ENCODE data around the gene PNPLA7. TPM values are rescaled to one million over a fixed set of nuclear protein-coding genes. Genes with fewer than 3 reads are reported as not detected.
A peak's percentile ranks its signal among the peaks of the same experiment; 100 is the strongest.
"Not testable (repeated sequence)": the region's sequence is repeated elsewhere in the genome, so short reads cannot be mapped to it uniquely, and the experiment has no call there.

Gene PNPLA7
- total RNA-seq, 1 donor from 2014 or later, result 16.2 TPM

GRCh38 chr9:137412431-137412830 is 137.8 kb downstream of the PNPLA7 start:
- Histone ChIP-seq H3K27ac (peak overlapping the region; percentile 72), H3K27me3 (no peaks in the 10 kb centered on the region), H3K4me1 (peaks cover 30% of the 10 kb centered on the region), H3K9me3 (no peaks in the 10 kb centered on the region), H3K4me3 (no peak overlapping the region), H3K36me3 (no peaks in the 10 kb centered on the region)
- intact Hi-C loops (cut with DNase I), result loop anchor here (10.0 kb wide), 1 partner anchor 248 kb away; no protein-coding TSS in a partner anchor
- DNase-seq (ENCODE audit: extremely low spot score in 2 of 2), result no peak
- TF ChIP-seq POLR2A (IDR thresholded peaks at IDR 0.05), result no peak
- no peak for TF ChIP-seq CTCF (IDR thresholded peaks at IDR 0.05)
- no peak for TF ChIP-seq POLR2AphosphoS5 (IDR thresholded peaks at IDR 0.05; ENCODE audit: insufficient read depth in 1 of 2, low read depth in 1 of 2)

DNA sequence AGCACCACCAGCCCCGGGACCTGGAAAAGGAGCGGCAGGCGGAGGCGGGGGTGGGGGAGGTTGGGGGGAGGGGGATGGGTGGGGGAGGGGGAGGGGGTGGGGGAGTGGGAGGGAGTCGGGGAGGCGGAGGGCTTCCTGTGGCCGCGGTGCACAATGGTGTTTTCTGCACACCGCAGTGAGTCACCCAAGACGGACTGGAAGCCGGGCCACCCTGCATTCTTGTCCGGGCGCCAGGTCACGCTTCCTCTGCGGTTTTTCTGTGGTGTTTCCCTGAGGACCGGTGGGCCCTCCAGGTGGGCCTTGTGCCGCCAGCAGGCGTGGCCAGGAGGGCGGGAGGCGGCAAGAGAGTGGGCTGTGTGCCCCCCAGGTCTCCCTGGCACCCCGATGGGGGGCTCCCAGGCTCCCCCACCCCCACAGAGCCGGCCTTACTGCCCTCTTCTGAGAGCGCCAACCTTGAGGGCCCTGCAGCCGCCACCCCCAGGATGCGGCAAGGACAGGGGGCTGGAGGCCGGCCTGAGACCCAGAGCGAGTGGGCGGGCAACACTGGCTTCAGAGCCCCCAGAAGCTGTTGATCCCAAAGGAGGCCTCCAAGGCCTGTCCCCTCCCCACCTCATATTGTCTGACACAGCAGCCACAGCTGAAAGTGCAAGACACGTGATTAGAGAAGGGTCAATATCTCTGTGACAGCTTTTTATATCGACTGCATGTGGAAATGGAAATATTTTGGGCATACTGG is 138.4 kb downstream of the PNPLA7 start:
- no peak for DNase-seq (ENCODE audit: extremely low spot score in 2 of 2)
- no peaks in the 10 kb centered on the region for H3K9me3 ChIP-seq
- TF ChIP-seq CTCF (IDR thresholded peaks at IDR 0.05) (no peak), POLR2AphosphoS5 (IDR thresholded peaks at IDR 0.05; ENCODE audit: insufficient read depth in 1 of 2, low read depth in 1 of 2) (no peak), POLR2A (IDR thresholded peaks at IDR 0.05) (no peak)
- intact Hi-C loops (cut with DNase I), result loop anchor here (10.0 kb wide), 1 partner anchor 247 kb away; no protein-coding TSS in a partner anchor
- H3K4me1 ChIP-seq, result peaks cover 35% of the 10 kb centered on the region
- H3K27ac ChIP-seq, result peak overlapping the region; percentile 72
- H3K36me3 ChIP-seq, result no peaks in the 10 kb centered on the region
- H3K27me3 ChIP-seq, result no peaks in the 10 kb centered on the region
- peak overlapping the region; percentile 5 to 12 for H3K4me3 ChIP-seq

DNA sequence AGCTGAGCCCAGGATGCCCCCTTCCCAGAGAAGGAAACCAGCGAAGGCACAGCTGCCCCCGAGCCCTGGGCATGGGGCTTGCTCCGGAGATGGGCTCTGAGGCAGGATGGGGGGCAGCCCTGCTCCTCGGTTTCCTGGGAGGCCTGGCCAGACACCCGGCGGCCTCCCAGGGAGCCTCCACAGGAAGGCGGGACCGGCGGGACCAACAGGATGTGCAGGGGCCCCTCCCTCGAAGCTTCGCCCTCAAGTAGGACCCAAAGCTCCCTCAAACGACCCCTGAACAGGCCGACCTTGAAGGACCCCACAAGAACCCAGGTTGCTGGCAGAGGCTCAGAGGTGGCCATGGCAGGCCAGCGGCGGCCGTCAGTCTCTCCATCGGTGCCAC is 138.9 kb downstream of the PNPLA7 start:
- no peak for TF ChIP-seq POLR2AphosphoS5 (IDR thresholded peaks at IDR 0.05; ENCODE audit: insufficient read depth in 1 of 2, low read depth in 1 of 2)
- TF ChIP-seq CTCF (IDR thresholded peaks at IDR 0.05), result no peak
- TF ChIP-seq POLR2A (IDR thresholded peaks at IDR 0.05), result no peak
- H3K27me3 ChIP-seq, result no peaks in the 10 kb centered on the region
- intact Hi-C loops (cut with DNase I), result loop anchor here (10.0 kb wide), 1 partner anchor 246 kb away; no protein-coding TSS in a partner anchor
- peaks cover 40% of the 10 kb centered on the region for H3K4me1 ChIP-seq
- no peaks in the 10 kb centered on the region for H3K36me3 ChIP-seq
- peak overlapping the region; percentile 5 to 12 for H3K4me3 ChIP-seq
- H3K9me3 ChIP-seq, result no peaks in the 10 kb centered on the region
- no peak for DNase-seq (ENCODE audit: extremely low spot score in 2 of 2)
- H3K27ac ChIP-seq, result peak overlapping the region; percentile 5

- H3K4me3 ChIP-seq, result no peak overlapping the region
- TF ChIP-seq POLR2A (IDR thresholded peaks at IDR 0.05), result no peak
- TF ChIP-seq CTCF (IDR thresholded peaks at IDR 0.05), result no peak
- TF ChIP-seq POLR2AphosphoS5 (IDR thresholded peaks at IDR 0.05; ENCODE audit: insufficient read depth in 1 of 2, low read depth in 1 of 2), result no peak
- no peak for DNase-seq (ENCODE audit: extremely low spot score in 2 of 2)
- no peaks in the 10 kb centered on the region for H3K9me3 ChIP-seq
- intact Hi-C loops (cut with DNase I), result loop anchor here (10.0 kb wide), 1 partner anchor 246 kb away; no protein-coding TSS in a partner anchor
- H3K4me1 ChIP-seq, result peaks cover 42% of the 10 kb centered on the region
- no peaks in the 10 kb centered on the region for H3K36me3 ChIP-seq
- peak overlapping the region; percentile 5 for H3K27ac ChIP-seq
- H3K27me3 ChIP-seq, result no peaks in the 10 kb centered on the region
Observed at GRCh38 chr9:137410891-137411249, 139.3 kb downstream of the PNPLA7 start.

DNA sequence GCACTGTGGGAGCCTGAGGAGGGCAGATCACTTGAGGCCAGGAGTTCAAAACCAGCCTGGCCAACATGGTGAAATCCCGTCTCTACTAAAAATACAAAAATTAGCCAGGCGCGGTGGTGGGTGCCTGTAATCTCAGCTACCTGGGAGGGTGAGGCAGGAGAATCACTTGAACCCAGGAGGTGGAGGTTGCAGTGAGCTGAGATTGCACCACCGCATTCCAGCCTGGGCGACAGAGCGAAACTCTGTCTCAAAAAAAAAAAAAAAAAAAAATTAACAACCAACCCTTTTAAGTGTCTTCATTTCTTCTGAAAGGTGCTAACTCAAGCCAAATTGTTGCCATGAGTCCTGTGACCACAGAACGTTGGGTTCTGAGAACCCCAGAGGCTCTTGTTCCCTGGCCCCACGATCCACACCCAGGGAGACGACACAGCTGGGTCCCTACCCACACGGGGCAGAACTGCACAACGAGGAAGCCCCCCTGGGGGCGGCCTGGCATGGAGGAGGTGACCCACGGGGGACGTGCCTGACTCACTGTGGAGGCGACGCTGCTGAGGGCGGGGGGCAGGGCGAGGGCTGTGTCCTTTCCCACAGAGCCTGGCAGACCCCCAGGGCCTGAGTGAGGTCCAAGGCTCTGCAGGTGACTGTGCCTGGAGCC is 139.8 kb downstream of the PNPLA7 start:
- intact Hi-C loops (cut with DNase I), result loop anchor here (10.0 kb wide), 1 partner anchor 246 kb away; no protein-coding TSS in a partner anchor
- H3K36me3 ChIP-seq; H3K27me3 ChIP-seq; H3K4me3 ChIP-seq; H3K9me3 ChIP-seq; H3K27ac ChIP-seq; DNase-seq (ENCODE audit: extremely low spot score in 2 of 2): not testable (repeated sequence)
- H3K4me1 ChIP-seq, result peaks cover 42% of the 10 kb centered on the region

Small RNA genes lying within 50 kb of the gene (microRNA-seq; reads per million reads assigned to microRNA genes)
- gene MIR7114 (ENCODE audit: borderline number of aligned reads, borderline replicate concordance), result not detected

Other genes with a start within 250 kb of the PNPLA7 start
- gene NRARP, start 248.1 kb downstream of the PNPLA7 start, total RNA-seq, result 29.5 TPM
- 35.6 TPM for gene EXD3, start 127.2 kb downstream of the PNPLA7 start, total RNA-seq
- gene NOXA1, start 127.0 kb downstream of the PNPLA7 start, total RNA-seq, result 2.9 TPM
- not detected for gene ENTPD8, start 109.0 kb downstream of the PNPLA7 start, total RNA-seq
- gene NSMF, start 91.1 kb downstream of the PNPLA7 start, total RNA-seq, result 35.1 TPM
- gene MRPL41, start 1.5 kb upstream of the PNPLA7 start, total RNA-seq, result 83.7 TPM
- gene DPH7, start 28.5 kb upstream of the PNPLA7 start, total RNA-seq, result 32.9 TPM
- gene ZMYND19, start 40.1 kb upstream of the PNPLA7 start, total RNA-seq, result 10.3 TPM
- gene ARRDC1, start 55.3 kb upstream of the PNPLA7 start, total RNA-seq, result 114 TPM
- 65.8 TPM for gene EHMT1, start 68.6 kb upstream of the PNPLA7 start, total RNA-seq